GDM1 (cell line): ENCODE data around the gene METRNL.
A peak's percentile ranks its signal among the peaks of the same experiment; 100 is the strongest.
"Not testable (repeated sequence)": the region's sequence is repeated elsewhere in the genome, so short reads cannot be mapped to it uniquely, and the experiment has no call there.

Source experiments
- DNase-seq: peaks from one replicate; lab custom pipeline; 2025; lab: John Stamatoyannopoulos, UW

METRNL gene

DNA sequence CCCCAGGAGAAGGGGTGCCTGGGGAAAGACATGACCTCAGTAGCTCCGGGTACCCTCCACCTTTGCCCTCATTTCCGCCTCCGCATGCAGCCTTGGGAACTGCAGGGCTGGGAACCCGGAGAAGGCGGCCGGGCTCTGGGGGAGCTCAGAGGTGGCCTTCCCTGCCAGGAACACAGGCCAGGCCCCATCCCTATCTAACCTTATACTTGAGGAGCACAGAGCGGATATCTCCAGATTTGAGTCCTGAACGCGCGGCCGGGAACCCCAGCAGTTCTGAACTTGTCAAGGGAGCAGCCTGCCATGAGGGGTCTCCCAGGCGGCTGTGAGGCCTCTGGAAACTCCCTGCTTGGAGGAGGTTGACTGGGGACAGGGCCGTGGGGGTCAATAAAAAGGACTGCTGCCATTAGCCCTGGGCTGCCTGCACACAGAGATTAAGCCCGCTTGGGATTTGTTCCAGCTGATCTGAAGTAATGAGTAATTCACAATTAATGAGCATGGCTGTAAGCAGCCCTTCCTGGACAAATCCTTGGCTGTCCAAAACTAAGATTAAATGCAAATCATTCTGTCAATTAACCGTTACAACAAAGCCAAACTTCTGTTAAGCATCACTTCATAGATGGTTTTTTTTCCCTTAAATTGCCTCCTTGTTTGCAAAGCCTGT, 26.3 kb upstream of the METRNL start:
- DNase-seq = no peak

DNA sequence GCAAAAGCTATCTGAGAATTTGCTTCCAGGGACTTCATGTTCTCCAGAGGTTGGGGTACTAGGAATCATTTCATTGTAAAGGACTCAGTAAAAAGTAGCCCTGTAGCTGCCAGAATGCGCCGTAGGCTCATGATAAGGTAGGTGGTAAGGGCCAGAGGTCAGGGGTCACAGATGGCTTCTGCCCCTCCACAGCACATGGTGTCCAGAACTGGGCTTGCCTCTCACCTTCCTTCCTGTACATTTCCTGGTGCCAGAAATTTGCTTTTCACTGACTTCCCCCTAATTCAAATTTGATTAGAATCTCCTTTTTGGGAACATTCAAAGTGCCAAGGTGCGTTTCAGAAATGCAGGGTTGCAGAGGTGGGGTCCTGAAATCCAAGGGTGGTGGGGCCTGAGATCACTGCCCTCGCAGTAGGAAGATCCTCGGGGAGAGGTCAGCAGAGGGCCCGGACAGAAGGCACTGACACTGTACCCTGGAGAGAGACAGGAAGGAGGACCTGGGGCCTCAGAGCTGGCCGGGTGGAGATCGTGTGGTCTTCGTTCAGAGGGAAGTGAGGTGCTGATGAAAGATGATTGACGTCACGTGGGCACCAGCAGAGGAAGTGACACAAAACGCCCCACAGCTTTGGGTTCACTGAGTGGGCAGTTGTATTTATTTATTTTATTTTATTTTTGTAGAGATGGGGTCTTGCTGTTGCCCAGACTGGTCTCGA, 25.5 kb upstream of the METRNL start:
- peak; percentile 54 for DNase-seq

DNA sequence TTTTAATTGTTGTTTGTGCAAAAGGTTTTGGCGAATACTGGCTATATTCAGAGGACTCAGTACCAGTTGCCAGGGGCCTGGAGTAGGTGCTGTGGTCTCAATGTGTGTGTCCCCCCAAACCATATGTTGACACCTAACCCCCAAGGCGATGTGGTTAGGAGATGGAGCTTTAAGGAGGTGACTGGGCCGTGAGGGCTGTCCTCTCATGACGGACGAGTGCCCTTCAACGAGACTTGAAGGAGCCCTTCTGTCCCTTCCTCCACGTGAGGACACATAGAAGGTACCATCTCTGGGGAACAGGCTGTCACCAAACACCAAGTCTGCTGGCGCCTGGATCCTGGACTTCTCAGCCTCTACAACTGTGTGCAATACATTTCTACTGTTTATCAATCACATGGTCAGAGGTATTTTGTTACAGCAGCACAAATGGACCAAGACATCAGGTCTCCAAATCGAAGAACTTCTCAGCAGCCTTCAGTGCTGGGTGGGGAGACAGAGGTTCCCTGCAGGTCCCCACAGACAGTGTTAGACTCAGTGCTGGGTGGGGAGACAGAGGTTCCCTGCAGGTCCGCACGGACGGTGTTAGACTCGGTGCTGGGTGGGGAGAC, 24.8 kb upstream of the METRNL start:
- no peak for DNase-seq

DNA sequence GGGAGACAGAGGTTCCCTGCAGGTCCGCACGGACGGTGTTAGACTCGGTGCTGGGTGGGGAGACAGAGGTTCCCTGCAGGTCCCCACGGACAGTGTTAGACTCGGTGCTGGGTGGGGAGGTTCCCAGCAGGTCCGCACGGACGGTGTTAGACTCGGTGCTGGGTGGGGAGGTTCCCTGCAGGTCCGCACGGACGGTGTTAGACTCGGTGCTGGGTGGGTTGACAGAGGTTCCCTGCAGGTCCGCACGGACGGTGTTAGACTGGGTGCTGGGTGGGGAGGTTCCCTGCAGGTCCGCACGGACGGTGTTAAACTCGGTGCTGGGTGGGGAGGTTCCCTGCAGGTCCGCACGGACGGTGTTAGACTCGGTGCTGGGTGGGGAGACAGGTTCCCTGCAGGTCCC, 24.2 kb upstream of the METRNL start:
- DNase-seq = not testable (repeated sequence)

DNA sequence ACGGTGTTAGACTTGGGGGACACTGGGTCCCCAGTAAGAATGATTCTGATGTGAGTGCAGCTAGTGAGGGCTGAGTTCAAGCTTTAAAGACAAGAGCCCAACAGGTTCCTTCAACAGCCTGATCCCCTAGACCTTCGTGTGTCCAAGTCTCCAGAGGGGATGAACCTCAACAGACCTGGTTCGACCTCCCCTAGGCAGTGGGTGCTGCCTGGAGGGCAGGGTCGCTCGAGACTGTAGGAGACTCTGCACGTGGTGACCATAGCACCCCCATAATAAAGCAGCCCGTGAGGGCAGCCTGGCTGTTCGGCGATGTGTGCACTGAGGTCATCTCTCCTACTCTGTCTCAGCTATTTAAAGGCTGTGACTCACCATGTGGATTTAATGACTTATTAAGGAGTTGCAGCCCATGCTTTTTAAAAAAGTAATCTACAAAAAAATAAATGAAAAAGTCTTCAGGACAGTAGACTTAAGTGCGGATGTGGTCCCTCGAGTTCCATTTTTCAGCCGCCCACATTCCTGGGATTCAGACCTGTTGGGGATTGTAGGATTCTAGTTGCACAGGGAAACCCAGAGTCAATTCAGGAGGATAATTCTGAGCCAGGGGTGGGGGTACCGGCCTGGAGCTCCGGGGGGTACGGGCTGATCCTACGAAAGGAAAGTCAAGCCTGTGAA, 23.4 kb upstream of the METRNL start:
- DNase-seq = no peak

DNA sequence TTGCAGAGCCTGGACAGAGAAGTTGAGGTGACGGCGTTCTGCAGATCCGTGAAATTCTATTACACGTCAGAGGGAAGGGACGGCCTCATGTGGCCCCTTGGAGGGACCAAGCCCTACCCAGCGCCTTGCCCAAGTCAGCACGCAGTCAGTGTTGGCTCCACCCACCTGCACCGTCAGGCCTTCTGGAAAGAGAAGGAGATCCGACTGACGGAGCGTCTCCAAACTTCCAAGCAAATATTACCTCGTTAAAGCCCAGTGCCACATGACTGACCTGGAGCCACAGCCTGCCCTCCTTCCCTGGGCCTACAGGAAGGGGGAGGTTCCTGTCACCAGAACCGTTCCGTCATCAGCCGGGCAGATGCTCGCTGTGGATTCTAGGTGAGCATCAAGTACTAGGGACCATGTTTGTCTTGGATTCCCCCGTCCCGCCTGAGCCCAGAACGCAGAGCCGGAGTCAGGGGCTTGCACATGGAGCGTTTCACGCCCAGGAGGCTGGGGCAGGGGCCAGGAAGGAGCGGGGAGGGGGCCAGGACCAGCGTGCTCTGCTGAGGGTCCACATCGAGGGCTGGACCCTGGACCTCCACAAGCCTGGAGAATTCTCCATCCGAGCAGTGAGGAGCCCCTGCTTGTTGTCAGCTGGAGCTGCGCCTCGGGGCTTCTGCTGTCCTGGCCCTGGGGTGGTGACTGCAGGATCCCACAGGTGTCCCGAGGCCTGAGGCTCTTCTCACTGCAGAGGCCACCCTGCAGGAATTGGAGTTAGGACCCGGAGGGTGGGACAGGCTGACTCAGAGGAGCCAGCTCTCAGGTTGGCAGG, 22.6 kb upstream of the METRNL start:
- no peak for DNase-seq

DNA sequence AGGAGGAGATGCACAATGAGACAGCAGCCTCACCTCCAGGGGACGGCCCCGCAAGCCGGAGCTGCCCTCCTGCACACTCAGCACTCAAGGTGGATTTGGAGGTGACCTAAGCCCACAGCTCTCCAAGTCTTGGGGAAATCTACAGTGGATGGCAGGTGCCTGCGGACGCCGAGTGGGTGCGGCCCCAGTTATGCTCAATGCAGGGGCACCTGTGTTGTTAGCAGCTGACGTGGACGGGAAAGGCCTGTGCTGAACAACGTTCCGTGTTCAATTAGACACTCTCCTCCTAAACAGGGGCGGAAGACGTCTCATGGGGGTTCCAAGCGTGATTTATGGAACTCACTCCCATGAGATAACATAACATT, 22.0 kb upstream of the METRNL start:
- DNase-seq = no peak

DNA sequence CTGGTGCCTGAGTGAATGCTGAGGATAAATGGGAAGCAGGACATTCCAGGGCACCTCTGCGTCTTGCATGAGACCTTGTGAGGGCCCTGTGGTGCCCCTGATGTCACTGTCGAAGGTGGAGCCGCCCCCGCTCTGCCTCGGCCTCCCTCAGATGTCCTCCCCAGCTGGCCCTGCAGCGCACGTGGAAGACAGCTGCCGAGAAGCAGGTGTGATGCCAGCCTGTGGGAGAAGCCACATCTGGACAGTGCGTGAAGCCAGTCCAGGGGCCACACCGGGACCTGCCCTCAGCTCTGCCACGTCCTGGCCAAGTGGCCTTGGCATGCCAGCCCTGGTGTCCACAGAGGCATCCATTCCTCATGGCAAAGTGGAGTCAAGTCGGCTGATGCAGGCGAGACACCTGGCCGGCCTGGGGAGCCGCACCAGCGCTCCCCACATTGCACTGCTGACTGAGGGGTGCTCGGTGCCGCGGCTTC, 21.6 kb upstream of the METRNL start:
- DNase-seq = no peak

DNA sequence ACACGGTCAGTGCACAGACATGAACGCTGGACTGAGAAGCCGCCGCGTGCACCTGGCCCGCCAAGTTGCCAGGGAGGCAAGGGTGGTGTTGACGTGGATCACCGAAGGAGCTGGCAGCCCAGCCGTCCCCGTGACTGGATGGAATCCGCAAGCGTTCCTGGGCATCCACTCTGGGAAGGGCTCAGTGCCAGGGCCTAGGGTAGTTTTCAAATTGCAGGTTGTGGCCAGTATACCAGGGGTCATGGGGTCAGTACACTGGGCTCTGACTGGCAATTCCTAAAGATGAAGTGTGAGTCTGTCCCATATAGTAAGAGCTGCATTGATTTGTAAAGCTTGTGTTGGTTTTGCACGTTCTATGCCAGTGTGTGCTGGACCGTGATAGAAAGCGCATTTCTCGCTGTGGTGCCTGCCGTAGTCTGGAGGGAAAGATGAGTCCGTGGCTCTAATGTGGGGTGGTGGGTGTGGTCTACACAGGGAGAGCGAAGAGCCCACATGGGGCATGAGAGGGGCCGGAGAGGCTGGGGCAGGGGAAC, 21.1 kb upstream of the METRNL start:
- no peak for DNase-seq

DNA sequence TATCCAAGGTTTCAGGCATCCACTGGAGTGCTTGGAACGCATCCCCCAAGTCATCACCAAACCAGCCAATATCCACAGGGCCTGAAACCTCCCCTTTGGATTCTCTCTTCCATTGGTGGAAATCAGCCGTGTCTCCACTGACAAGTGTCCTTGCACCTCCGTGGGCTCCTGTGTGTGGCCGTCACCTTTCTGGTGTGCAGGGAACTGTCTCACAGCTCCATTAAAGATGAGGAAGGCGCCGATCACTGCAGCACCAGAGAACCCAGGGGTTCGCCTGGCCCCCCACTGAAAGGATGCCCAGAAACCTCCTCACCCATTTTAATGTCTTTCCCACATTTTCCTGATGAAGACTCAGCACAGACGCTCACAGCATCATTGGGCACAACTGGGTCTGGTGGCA, 17.8 kb upstream of the METRNL start:
- no peak for DNase-seq

DNA sequence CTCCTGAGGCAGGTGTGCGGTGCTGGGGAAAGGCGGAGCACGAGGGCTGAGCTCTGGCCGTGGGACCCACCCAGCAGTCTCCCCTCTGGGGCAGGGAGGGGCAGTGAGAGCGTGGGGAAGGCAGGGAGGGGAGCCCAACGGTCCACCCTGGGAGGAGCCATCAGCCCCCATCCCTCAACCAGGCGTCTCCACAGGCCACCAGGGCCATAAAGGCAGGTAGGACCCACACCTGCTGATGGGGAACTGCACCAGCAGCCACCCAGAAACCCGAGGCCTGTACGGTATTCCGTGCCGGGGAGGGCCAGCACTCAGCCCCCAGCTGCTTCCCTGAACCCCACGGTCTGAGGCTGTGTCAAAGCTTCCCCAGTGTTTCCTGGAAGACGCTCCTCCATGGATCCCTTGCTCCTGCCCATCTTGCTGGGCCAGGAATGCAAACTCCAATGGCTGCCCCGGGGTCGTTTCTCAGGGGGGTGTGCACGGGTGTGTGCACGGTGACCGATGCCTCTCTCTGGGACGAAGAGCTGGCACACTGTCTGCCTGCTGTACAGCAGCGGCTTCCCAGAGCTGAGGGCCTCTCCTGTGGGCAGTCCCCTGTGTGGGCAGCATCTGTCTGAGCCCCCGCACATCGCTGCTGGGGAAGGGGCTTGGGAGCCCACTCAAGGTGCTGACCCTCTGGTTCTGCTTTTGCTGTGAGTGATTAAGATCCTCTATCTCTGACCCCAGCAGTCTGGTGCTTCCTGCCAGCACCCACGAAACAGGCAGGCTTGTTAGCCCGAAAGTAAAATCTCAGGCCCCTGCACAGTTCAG, 17.2 kb upstream of the METRNL start:
- DNase-seq = peak; percentile 29

DNA sequence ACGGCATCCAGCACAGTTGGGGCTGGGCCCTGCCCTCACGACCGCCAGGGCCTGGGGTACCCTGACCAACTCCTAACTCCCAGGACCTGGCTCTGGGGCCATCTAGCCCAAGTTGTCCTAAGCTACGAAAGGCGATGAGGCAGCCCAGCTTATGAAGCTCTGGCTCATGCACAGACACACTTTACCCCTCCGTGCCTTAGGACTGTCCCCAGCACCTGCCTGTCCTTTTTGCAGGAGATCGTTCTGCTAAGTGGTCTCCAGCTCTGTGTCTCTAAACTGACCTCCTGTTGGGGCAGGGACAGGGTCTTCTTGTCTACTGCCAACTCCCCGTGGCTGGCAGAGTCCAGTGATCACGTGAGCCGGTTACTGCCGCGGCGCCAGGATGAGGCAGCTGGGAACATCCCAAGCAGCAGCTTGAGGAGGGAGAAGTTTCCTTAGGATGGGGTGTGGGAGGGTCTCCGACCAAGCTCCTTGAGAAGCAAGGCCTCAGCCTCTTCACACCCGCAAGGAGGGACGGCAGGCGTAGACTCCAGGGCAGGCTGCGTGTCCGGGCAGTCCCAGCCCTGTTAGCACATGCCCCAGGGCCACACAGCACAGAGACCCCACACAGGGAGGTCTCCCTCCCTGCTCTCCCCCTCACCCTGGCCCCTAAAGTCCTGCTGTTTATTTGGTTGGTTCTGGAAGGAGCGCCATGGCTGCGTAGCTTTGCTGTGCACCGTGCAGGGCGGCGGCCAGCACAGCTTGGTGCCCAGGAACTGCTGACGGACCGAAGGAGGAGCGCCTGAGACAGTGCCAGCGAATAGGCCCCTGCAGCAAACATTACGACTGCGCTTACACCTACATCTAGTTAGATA, 16.4 kb upstream of the METRNL start:
- no peak for DNase-seq

DNA sequence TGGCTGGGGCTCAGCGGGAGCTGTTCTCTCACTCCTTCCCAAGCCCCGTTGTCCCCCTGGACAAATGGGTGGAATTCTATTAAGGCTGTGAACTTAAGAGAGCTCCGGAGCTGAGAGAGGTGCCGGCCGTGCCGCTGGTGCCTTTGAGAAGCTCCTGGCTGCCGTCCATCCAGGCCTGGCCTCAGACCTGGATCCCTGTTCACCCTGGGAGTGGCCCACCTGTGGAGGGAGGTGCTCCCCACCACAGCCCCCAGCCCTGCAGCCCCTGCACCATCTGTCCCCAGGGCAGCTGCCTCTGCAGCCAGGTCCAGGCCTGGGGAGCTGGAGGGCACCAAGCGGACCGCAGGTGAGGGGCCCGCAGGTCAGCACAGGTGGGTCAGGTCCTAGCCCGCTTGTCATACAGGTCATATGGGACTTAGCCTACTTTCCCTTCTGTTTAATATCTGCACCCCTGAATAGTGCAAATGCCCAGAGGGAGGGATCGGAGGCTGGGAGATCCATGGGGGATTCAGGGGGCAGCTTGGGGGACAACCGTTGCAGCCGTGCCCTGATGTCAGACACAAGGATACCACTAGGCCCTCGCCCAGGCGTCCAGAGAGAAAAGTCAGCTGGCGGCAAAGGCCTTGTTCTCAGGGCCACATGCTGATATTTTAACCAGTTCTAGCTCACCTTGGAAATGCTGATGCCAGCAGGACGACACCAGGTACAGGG, 15.2 kb upstream of the METRNL start:
- no peak for DNase-seq

DNA sequence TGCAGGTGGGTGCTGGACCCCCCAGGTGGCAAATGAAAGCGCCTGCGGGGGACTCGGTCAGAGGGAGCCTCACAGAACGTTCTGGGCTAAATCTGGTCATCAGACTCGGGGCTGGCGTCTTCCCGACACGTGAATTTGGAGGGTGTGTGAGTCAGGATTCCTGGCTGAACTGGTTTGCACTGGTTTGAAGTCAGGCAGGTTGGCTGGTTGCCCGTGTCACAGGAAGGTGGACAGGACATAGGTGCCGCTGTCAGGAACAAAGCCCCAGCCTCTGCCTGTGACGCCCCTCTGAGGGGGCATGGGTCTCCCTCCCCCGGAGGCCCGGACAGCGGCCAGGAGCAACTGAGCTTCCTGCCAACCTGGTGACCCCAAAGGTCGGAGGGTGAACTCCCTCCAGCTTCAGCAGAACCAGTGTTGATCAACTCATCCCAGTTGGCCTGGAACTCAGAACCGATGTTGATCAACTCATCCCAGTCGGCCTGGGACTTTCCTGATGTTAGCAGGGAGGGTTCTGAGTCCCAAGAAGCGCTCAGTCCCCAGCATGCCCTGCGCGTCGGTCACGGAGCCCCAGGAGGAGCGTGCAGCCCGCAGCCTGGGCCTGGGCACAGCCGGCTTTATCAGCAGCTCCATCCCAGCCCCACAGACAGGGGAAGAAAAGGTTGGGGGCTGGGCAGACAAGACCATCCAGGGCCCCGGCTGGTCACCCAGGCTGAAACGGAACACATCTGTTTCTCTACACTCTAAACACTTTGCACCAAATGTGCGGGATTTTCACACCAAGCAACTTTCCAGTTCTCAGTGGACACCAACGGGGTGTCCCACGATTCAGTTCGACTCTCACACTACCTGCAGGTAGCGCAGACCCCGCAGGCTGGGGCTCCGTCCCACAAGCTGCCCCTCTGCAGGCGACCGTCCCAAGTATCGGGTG, 14.4 kb upstream of the METRNL start:
- no peak for DNase-seq

DNA sequence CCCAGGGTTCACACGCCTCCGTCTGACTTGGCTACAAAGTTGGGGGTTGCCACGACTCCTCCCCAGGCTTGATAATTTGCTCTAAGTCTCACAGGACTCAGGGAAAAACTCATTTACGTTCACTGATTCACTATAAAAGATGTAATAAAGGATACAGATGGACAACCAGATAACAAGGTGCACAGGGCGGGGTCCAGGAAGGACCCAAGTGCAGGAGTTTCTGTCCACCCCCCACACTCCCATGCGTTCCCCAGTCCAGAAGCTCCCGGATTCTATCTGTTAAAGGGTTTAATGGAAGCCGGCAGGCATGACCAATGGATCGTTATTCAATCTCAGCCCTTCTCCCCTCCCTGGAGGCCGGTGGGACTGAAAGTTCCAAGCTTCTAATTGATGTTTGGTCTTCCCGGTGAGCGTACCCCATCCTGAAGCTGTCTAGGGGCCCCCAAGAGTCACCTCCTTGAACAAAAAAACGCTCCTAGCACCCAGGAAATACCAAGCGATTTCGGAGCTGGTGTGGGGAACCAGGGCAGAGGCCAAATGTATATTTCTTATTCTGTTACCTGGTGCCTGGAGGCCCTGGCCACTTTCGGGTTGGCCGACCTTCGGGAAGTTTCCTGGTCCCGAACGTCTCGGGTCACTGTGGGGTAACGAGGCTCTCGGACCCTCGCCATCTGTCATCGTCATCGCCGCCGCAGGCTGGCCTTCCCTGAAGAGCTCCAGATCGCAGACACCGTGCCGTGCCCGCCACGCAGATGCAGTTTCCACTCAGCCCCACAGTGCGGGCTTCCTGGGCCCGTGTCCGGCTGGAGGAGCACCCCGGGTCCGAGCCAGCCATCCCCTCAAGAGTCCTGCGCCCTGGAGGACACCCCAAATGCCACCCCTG, 13.5 kb upstream of the METRNL start:
- no peak for DNase-seq

DNA sequence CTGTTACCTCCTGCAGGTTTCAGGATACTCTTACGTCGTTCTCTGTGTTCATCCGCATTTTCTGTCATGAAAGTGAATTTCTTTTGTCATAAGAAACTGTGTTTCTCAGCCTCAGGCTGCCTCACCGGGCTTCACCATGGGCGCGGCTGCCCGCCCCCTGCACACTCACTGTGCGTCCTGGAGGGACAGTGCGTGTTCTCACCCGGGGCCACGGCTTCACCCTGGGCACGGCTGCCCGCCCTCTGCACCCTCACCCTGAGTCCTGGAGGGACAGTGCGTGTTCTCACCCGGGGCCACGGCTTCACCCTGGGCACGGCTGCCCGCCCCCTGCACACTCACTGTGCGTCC, 12.9 kb upstream of the METRNL start:
- not testable (repeated sequence) for DNase-seq

DNA sequence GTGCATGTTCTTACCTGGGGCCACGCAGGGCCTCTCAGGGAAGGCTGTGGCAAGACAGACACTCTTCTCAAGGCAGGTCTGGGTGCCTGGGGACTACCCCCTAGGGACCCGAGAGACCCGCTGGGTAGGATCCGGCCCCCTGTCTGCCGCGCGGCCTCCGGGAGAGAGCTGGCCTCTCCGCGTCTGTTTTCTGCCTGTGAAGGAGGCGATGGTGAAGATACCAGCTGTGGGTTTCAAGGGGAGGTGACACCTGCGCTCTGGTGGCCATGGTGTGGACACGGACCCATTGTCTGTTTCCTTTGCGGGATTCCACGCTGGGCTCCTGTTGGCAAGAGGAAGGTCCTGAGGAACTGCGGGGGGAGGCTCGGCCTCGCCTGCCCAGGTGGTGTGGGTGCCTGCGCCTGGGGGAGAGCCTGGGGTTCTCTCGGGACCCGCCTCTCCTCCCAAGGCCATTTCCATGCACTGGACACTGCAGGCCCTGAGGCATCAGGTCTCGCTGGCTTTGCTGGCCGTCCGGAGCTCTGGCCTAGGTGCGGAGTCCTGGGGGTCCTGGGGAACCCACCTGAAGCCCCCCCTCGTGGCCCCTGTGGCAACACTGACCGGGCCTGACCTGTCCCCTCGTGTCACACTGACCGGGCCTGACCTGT, 12.2 kb upstream of the METRNL start:
- no peak for DNase-seq
